ENCODE measurements around the gene FAR2.

DNA sequence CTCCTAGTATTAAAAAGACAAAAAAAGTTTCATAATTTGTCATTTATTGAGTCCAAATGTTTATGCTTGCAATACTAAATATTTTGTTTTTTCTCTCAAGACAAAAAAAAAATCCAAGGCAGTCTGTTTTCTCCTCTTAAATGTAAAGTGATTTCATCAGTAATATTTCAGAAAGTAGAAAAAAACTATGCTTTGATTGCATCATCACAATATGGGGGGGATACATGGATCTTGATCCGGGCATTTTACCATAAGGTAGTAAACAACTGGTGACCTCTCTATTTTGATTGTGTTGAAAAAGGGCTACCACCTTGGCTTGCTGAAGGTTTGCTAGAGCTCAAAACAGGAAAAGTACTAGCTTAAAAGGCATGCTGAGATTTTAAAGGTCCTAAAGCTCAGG lies 188.2 kb downstream of the FAR2 start:
- TF ChIP-seq, protein P1, sequence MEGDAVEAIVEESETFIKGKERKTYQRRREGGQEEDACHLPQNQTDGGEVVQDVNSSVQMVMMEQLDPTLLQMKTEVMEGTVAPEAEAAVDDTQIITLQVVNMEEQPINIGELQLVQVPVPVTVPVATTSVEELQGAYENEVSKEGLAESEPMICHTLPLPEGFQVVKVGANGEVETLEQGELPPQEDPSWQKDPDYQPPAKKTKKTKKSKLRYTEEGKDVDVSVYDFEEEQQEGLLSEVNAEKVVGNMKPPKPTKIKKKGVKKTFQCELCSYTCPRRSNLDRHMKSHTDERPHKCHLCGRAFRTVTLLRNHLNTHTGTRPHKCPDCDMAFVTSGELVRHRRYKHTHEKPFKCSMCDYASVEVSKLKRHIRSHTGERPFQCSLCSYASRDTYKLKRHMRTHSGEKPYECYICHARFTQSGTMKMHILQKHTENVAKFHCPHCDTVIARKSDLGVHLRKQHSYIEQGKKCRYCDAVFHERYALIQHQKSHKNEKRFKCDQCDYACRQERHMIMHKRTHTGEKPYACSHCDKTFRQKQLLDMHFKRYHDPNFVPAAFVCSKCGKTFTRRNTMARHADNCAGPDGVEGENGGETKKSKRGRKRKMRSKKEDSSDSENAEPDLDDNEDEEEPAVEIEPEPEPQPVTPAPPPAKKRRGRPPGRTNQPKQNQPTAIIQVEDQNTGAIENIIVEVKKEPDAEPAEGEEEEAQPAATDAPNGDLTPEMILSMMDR (tag by site-specific recombination; IDR thresholded peaks at IDR 0.05), result no peak
- TF ChIP-seq, protein P2, sequence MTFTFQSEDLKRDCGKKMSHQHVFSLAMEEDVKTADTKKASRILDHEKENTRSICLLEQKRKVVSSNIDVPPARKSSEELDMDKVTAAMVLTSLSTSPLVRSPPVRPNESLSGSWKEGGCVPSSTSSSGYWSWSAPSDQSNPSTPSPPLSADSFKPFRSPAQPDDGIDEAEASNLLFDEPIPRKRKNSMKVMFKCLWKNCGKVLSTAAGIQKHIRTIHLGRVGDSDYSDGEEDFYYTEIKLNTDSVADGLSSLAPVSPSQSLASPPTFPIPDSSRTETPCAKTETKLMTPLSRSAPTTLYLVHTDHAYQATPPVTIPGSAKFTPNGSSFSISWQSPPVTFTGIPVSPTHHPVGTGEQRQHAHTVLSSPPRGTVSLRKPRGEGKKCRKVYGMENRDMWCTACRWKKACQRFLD (tag by site-specific recombination; IDR thresholded peaks at IDR 0.05), result no peak
- TF ChIP-seq ZIC2 (tag by site-specific recombination; IDR thresholded peaks at IDR 0.05) (no peak), ZNF585B (tag by site-specific recombination; IDR thresholded peaks at IDR 0.05) (no peak), ZNF121 (tag by site-specific recombination; IDR thresholded peaks at IDR 0.05) (no peak), ZNF707 (tag by site-specific recombination; IDR thresholded peaks at IDR 0.05) (no peak), ZEB2 (tag by site-specific recombination; IDR thresholded peaks at IDR 0.05) (no peak), ZNF132 (tag by site-specific recombination; IDR thresholded peaks at IDR 0.05; ENCODE audit: borderline replicate concordance) (no peak), ZXDB (tag by site-specific recombination; IDR thresholded peaks at IDR 0.05) (no peak)
- TF ChIP-seq, protein P3, sequence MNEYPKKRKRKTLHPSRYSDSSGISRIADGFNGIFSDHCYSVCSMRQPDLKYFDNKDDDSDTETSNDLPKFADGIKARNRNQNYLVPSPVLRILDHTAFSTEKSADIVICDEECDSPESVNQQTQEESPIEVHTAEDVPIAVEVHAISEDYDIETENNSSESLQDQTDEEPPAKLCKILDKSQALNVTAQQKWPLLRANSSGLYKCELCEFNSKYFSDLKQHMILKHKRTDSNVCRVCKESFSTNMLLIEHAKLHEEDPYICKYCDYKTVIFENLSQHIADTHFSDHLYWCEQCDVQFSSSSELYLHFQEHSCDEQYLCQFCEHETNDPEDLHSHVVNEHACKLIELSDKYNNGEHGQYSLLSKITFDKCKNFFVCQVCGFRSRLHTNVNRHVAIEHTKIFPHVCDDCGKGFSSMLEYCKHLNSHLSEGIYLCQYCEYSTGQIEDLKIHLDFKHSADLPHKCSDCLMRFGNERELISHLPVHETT (tag by site-specific recombination; IDR thresholded peaks at IDR 0.05), result no peak
